WTC11 (cell line): ENCODE data around the gene PMFBP1. TPM values are rescaled to one million over a fixed set of nuclear protein-coding genes. Genes with fewer than 3 reads are reported as not detected.

Experiments used
- ATAC-seq: fragments of 200-7000 bp; cut with Tn5 transposase; 2 replicates; pipeline ENCODE4 v1.10.0; 2021; ENCODE audit warnings: mild to moderate bottlenecking, moderate library complexity
- CTCF ChIA-PET: fragments of 300-600 bp; sonication (Branson Sonifier 250); formaldehyde crosslinking; loops from one replicate; lab custom pipeline; 2021; ENCODE audit warnings: antibody characterized with exemption; lab: Charles Lee
- POLR2A ChIA-PET: fragments of 350-600 bp; sonication (Branson Sonifier 250); formaldehyde crosslinking; loops from one replicate; lab custom pipeline; 2021; ENCODE audit warnings: antibody characterized with exemption; lab: Charles Lee
- DNase-seq: peaks from one replicate; pipeline ENCODE4 v3.0.0; 2021; ENCODE audit warnings: low spot score
- H3K27ac Mint-ChIP-seq: 2 replicates; pipeline ENCODE4 v1.8.0; 2021; ENCODE audit warnings: mixed read lengths
- H3K27me3 Mint-ChIP-seq: 2 replicates; pipeline ENCODE4 v1.8.0; 2021; ENCODE audit warnings: low read depth, mild to moderate bottlenecking, moderate library complexity, mixed read lengths
- H3K36me3 Mint-ChIP-seq: 2 replicates; pipeline ENCODE4 v1.8.0; 2021; ENCODE audit warnings: mixed read lengths
- H3K4me1 Mint-ChIP-seq: 2 replicates; pipeline ENCODE4 v1.8.0; 2022; ENCODE audit warnings: mixed read lengths
- H3K4me3 Mint-ChIP-seq: 2 replicates; pipeline ENCODE4 v1.8.0; 2021; ENCODE audit warnings: mild to moderate bottlenecking, moderate library complexity, mixed read lengths
- H3K9me3 Mint-ChIP-seq: 2 replicates; pipeline ENCODE4 v1.8.0; 2021; ENCODE audit warnings: mixed read lengths
- AFF4 ChIP-seq: sonication (generic); formaldehyde crosslinking; IDR thresholded peaks from 2 replicates; pipeline ENCODE4 v1.8.1; 2023; ENCODE audit warnings: mild to moderate bottlenecking, missing genetic modification reagents, borderline replicate concordance
- AR ChIP-seq: fragments of 250-450 bp; sonication (Bioruptor Pico); IDR thresholded peaks from 2 replicates; pipeline ENCODE4 v1.9.0; 2021; ENCODE audit warnings: mild to moderate bottlenecking
- ATF6 ChIP-seq: sonication (generic); formaldehyde crosslinking; IDR thresholded peaks from 2 replicates; pipeline ENCODE4 v1.8.1; 2023; ENCODE audit warnings: mild to moderate bottlenecking, missing genetic modification reagents
- CBFB ChIP-seq: sonication (generic); formaldehyde crosslinking; IDR thresholded peaks from 2 replicates; pipeline ENCODE4 v1.8.1; 2022; ENCODE audit warnings: mild to moderate bottlenecking, low read depth, missing genetic modification reagents
- ERG ChIP-seq: fragments of 250-450 bp; sonication (Bioruptor Pico); IDR thresholded peaks from 2 replicates; pipeline ENCODE4 v1.8.0; 2021; ENCODE audit warnings: mild to moderate bottlenecking
- FOXK1 ChIP-seq: sonication (generic); formaldehyde crosslinking; IDR thresholded peaks from 2 replicates; pipeline ENCODE4 v1.8.0; 2022; ENCODE audit warnings: mild to moderate bottlenecking, moderate library complexity, missing genetic modification reagents
- GRHL2 ChIP-seq: fragments of 250-450 bp; sonication (Bioruptor Pico); IDR thresholded peaks from 2 replicates; pipeline ENCODE4 v1.8.0; 2022; ENCODE audit warnings: mild to moderate bottlenecking, moderate library complexity; ENCODE audit not compliant: insufficient replicate concordance, severe bottlenecking
- MLX ChIP-seq: sonication (generic); formaldehyde crosslinking; IDR thresholded peaks from 2 replicates; pipeline ENCODE4 v1.8.1; 2023; ENCODE audit warnings: mild to moderate bottlenecking, missing genetic modification reagents, moderate library complexity
- NFE2L1 ChIP-seq: sonication (generic); formaldehyde crosslinking; IDR thresholded peaks from 2 replicates; pipeline ENCODE4 v1.8.1; 2023; ENCODE audit warnings: missing genetic modification reagents
- NFYB ChIP-seq: sonication (generic); formaldehyde crosslinking; conservative IDR thresholded peaks from 2 replicates; pipeline ENCODE4 v1.8.0; 2022; ENCODE audit warnings: low read depth, missing genetic modification reagents
- NR2C2 ChIP-seq: sonication (generic); formaldehyde crosslinking; IDR thresholded peaks from 2 replicates; pipeline ENCODE4 v1.8.0; 2022; ENCODE audit warnings: mild to moderate bottlenecking, missing genetic modification reagents
- RORB ChIP-seq: fragments of 250-450 bp; sonication (Bioruptor Pico); IDR thresholded peaks from 2 replicates; pipeline ENCODE4 v1.9.0; 2021; ENCODE audit warnings: mild to moderate bottlenecking
- SMAD3 ChIP-seq: sonication (generic); formaldehyde crosslinking; IDR thresholded peaks from 2 replicates; pipeline ENCODE4 v1.8.0; 2022; ENCODE audit warnings: missing genetic modification reagents, mild to moderate bottlenecking, borderline replicate concordance
- ZNF219 ChIP-seq: sonication (generic); formaldehyde crosslinking; IDR thresholded peaks from 2 replicates; pipeline ENCODE4 v1.8.0; 2023; ENCODE audit warnings: missing genetic modification reagents, mild to moderate bottlenecking, borderline replicate concordance
- ZNF317 ChIP-seq: sonication (generic); formaldehyde crosslinking; IDR thresholded peaks from 2 replicates; pipeline ENCODE4 v1.8.1; 2023; ENCODE audit warnings: low read depth, mild to moderate bottlenecking, moderate library complexity, missing genetic modification reagents, borderline replicate concordance
- ZNF396 ChIP-seq: fragments of 250-450 bp; sonication (Bioruptor Pico); IDR thresholded peaks from 2 replicates; pipeline ENCODE4 v1.8.0; 2021; ENCODE audit warnings: mild to moderate bottlenecking, moderate library complexity, borderline replicate concordance
- total RNA-seq: library from RNA; stranded (reverse); gene quantifications from 3 replicates; pipeline ENCODE4 v1.2.3, GENCODE V29; 2021
- TF ChIP-seq, protein P1 (sequence below): sonication (generic); formaldehyde crosslinking; IDR thresholded peaks from 2 replicates; pipeline ENCODE4 v1.8.1; 2022; ENCODE audit warnings: mild to moderate bottlenecking, missing genetic modification reagents, moderate library complexity, borderline replicate concordance
- TF ChIP-seq, protein P2 (sequence below): sonication (generic); formaldehyde crosslinking; IDR thresholded peaks from 2 replicates; pipeline ENCODE4 v1.8.1; 2022; ENCODE audit warnings: mild to moderate bottlenecking, moderate library complexity, missing genetic modification reagents
- TF ChIP-seq, protein P3 (sequence below): fragments of 250-450 bp; sonication (Bioruptor Pico); IDR thresholded peaks from 2 replicates; pipeline ENCODE4 v1.9.0; 2021; ENCODE audit warnings: moderate library complexity, mild to moderate bottlenecking, inconsistent platforms, borderline replicate concordance

The PMFBP1 gene
- total RNA-seq, 1 experiment from 2014 or later = 1.9 TPM

GRCh38 chr16:72198021-72198711, 26.2 kb upstream of the PMFBP1 start:
- Mint-ChIP-seq H3K4me1 (peaks cover 31% of the 10 kb centered on the region), H3K4me3 (no peak overlapping the region), H3K9me3 (no peaks in the 10 kb centered on the region), H3K27ac (no peak overlapping the region), H3K27me3 (no peaks in the 10 kb centered on the region), H3K36me3 (no peaks in the 10 kb centered on the region)
- no peak for TF ChIP-seq ZNF219
- TF ChIP-seq NR2C2 (CRISPR knock-in tag) = no peak
- TF ChIP-seq MLX = no peak
- no peak for TF ChIP-seq ZNF317
- no peak for TF ChIP-seq AFF4
- TF ChIP-seq ZNF396 (CRISPR knock-in tag) = no peak
- TF ChIP-seq RORB (CRISPR knock-in tag) = no peak
- no peak for TF ChIP-seq GRHL2 (CRISPR knock-in tag)
- TF ChIP-seq ERG = no peak
- TF ChIP-seq, protein P1, sequence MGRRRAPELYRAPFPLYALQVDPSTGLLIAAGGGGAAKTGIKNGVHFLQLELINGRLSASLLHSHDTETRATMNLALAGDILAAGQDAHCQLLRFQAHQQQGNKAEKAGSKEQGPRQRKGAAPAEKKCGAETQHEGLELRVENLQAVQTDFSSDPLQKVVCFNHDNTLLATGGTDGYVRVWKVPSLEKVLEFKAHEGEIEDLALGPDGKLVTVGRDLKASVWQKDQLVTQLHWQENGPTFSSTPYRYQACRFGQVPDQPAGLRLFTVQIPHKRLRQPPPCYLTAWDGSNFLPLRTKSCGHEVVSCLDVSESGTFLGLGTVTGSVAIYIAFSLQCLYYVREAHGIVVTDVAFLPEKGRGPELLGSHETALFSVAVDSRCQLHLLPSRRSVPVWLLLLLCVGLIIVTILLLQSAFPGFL = no peak
- no peak for TF ChIP-seq SMAD3 (CRISPR knock-in tag)
- TF ChIP-seq FOXK1 = no peak
- TF ChIP-seq, protein P2, sequence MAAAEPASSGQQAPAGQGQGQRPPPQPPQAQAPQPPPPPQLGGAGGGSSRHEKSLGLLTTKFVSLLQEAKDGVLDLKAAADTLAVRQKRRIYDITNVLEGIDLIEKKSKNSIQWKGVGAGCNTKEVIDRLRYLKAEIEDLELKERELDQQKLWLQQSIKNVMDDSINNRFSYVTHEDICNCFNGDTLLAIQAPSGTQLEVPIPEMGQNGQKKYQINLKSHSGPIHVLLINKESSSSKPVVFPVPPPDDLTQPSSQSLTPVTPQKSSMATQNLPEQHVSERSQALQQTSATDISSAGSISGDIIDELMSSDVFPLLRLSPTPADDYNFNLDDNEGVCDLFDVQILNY (CRISPR knock-in tag) = no peak
- no peak for TF ChIP-seq AR (CRISPR knock-in tag)
- TF ChIP-seq ATF6 (CRISPR knock-in tag) = no peak
- TF ChIP-seq CBFB = no peak
- no peak for TF ChIP-seq NFE2L1 (CRISPR knock-in tag)
- TF ChIP-seq NFYB (CRISPR knock-in tag) = no peak
- TF ChIP-seq, protein P3, sequence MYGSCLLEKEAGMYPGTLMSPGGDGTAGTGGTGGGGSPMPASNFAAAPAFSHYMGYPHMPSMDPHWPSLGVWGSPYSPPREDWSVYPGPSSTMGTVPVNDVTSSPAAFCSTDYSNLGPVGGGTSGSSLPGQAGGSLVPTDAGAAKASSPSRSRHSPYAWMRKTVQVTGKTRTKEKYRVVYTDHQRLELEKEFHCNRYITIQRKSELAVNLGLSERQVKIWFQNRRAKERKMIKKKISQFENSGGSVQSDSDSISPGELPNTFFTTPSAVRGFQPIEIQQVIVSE (CRISPR knock-in tag) = no peak
- DNase-seq (no peak), ATAC-seq (no peak)
- POLR2A ChIA-PET = interaction anchor here (0.6 kb wide), 1 partner anchor 83 kb away, joined by 3 read pairs; no protein-coding TSS in a partner anchor
- CTCF ChIA-PET = interaction anchor here (1.0 kb wide), 1 partner anchor 86 kb away, joined by 3 read pairs; no protein-coding TSS in a partner anchor
